HG02610 (cell line): ENCODE data around the gene PPP1R9A.

ENCODE experiments used
- ATAC-seq: cut with Tn5 transposase; IDR thresholded peaks from one replicate; pipeline ENCODE4 v1.9.1; 2021; ENCODE audit warnings: mild to moderate bottlenecking, moderate library complexity; ENCODE audit not compliant: unreplicated experiment

Gene PPP1R9A

DNA sequence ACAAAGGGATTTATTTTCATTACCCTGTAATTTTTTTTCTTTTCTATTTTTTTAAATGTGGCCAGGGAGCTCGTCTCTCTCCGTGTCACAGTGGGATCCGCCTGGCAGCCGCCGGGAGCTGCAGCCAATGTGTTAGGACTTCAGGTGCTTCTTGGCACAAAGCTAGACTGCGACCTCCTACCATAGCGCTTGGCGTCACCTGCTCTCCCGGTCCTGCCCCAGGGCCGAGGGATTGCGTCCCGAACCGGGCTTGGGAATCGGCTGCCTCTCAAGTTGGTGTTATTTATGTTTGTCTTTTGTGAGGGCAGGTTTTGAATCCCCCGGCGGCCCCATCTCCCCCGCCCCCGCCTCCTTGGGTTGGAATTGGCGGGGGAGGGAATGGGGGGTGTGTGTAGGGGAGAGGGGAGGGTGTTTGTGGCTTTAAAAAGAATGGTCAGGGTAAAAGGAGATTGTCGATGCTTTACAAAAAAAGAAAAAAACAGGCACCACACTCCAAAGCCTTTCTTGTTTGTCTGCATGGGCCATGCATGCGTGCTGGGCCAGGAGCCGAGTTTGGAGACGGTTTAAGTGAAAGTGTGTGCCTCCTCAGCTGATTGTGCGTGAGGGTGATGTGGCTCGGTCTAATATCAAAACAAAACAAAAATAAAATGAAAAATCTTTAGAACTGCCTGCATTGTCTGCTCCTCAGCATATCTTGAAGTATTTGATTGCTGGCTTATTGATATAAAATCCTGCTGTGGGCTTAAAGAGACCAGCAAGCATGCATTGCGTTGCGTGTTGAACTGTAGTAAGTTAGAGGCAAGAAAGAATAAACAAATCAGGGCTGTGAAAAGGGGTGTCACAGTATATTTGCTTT, 1.2 kb downstream of the PPP1R9A start:
- ATAC-seq: no peak

DNA sequence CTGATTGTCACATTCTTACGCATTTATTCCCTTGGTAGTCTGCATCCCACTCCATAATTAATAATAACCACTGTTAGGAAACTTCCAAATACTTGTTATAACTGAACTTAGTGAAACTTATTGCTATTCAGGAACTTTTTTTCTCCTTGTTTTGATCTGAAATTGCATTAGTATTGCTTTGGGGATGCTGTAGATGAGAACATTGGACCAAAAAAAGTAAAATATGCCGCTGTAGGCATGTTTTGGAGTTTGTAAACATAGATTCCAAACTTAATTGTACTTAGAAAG, 1.7 kb downstream of the PPP1R9A start:
- ATAC-seq: no peak

DNA sequence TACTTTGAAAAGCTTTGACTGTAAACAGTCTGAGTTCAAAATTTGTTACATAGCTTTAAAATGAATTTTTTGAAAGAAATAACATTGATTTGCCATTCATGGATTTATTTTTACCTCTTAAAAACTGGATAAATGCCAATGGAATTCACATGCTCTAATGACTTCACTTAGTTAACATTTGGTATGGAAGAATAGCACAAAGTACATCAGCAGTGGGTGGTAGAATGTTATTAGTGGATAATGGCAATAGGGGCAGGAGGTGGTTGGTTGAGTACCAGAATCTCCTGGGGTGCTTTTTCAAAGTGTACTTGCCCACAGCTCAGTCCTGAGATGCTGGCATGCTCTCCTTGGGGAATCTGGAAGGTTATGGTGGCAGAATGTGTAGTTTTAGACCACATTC, 4.7 kb downstream of the PPP1R9A start:
- ATAC-seq: no peak

DNA sequence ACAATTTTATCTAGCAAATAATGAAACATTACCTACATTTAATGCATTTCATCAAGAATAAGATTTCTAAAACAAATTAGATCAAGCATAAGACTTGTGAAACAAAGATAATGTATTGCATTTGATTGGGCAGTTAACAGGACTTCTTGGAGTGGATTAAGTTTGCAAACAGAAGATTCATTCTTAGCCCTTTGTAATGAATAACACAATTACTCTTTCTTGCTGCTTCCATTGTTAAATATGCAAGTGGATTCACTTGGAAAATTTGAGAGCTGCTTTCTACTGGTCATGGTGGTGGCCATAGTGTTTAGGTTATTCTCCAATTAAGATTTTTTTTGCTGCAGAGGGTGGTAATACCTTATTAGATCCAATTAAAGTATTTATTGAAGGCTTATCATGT, 6.0 kb downstream of the PPP1R9A start:
- ATAC-seq: no peak

DNA sequence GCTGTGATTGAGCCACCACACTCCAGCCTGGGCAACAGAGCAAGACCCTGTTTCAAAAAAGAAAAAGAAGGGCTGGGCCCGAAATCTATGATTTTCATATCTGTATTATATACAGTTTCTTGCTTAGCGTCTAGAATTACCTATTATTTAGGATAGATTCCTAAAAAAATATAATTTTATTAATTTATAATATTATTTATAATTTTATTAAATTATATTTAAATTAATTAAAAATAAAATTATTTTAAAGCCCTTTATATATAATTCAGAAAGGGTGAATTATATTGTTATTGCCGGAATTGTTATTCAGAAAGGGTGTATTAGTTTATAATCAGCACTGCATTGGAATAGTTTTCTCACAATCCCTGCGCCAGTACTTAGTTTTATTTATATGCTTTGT, 14.5 kb downstream of the PPP1R9A start:
- ATAC-seq: no peak

DNA sequence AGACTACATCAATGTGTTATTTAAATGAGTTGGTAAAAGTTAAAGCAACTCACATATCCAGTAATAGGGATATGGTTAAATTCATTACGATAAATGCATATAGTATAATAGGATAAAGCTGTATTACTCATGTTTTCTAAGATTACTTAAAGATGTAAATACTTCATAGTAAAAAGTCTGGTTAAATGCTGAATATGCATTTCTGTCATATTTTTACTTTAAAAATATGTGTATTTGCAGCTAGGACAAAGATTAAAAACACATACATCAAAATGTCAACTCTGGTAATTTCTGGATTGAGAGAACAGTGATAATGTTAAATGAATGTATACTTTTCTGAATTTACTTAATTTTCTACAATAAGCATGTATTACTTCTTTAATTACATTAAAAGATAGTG, 15.1 kb downstream of the PPP1R9A start:
- no peak for ATAC-seq

DNA sequence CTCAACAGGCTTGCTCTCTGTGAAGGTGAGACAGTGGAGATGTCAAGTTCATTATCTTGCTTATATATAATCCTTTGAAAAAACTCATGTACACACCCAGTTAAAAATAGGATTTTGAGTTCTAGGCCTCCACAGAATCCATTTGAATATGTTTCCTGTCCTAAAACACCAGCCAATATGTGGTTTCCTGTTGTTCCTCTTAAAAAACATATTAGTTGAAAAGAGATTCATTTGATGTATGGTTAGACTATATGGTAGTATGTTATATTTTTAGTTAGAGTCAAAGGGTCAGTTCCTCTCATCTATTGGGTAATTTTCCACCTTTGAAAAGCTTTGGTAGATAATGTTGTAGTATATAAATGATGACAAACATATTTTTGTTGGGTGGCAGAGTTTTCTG, 16.0 kb downstream of the PPP1R9A start:
- no peak for ATAC-seq

DNA sequence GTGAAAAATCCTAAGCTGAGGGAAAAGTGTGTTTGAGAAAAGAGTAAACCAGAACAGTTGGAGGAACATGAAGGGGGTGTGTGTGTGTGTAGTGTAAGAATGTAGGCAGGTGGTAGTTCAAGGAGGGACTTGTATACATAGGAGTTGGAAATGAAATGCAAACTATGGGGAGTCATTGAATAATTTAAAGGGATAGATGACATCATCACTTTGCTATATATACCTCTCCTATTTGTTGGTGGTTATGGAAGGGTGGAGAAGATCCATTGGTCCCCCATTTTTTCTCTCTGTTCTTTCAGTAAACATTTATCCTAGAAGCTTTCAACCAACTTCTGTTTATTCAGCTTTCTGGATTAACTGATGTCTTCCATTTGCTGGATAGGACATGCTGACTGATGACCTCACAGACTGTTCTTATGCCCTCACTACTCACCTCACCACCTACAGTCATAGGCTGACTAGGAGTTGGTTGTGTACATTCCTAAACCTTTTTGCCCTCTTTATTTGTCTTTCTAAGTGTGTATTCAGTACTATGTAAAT, 20.8 kb downstream of the PPP1R9A start:
- ATAC-seq: no peak

DNA sequence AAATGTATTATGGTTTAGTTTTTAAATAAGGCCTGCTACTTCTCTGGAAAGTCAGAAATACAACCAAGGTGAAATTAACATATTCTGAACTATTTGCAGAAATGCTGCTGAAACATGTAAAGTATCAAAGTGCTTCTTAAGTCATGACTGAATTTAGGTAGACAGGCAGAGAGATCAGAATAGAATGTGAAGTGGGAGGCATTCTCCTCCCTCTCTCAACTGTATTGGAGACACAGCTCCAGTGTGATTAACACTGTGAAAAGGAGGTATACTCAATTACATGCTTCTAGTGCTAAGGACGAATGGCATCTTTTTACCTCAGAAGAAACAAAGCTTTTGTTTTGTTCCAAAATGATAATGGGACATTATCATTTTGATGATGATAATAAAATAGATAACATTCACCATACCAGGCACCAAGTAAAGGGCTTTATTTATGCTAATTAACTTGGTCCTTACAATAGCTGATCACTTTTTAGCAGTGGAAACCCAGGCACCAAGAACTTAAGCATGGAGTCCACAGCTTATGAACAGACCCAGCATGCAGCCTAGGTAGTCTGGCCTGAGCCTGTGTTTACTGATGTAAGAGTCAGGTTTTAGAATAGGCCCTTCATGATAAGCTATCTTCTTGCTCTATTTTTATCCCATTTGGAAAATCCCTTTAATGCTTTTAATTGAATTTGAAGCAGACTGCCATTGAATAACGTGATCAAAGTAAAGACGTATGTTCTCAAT, 26.0 kb downstream of the PPP1R9A start:
- no peak for ATAC-seq

DNA sequence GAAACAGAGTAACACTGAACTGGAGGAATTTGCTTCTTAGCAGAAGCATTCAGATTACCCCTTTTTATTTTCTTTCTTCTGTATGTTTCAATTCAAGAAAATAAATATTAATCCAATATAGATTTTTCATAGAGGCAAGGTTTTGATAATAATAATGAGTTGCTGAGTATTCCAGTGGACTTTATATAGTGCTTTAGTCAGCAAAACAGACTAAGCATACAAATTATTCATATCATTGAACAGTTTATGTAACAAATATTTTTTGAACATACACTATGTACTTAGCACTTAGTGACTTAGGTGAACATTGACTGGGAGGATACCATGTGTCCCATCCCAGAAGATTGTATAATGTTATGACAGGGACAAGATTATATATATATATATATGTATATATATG, 32.0 kb downstream of the PPP1R9A start:
- no peak for ATAC-seq

DNA sequence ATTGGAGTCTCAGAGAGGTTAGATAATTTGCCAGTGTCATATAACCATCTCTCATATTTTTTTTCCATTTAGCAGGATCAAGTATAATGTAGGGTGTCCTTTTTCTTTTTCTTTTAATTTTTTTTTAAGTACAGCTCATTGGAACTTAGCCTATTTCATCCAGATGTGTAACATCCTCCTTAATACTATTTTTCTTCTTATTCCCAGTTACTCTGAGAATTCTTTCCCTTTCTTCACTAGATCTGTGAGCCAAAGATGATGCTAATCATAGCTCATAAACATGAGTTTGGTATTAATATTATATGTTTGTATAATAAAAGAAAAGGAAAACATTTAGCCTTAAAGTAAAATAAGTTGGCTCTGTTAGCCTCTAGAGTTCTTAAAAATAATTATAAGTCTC, 32.8 kb downstream of the PPP1R9A start:
- ATAC-seq: no peak

DNA sequence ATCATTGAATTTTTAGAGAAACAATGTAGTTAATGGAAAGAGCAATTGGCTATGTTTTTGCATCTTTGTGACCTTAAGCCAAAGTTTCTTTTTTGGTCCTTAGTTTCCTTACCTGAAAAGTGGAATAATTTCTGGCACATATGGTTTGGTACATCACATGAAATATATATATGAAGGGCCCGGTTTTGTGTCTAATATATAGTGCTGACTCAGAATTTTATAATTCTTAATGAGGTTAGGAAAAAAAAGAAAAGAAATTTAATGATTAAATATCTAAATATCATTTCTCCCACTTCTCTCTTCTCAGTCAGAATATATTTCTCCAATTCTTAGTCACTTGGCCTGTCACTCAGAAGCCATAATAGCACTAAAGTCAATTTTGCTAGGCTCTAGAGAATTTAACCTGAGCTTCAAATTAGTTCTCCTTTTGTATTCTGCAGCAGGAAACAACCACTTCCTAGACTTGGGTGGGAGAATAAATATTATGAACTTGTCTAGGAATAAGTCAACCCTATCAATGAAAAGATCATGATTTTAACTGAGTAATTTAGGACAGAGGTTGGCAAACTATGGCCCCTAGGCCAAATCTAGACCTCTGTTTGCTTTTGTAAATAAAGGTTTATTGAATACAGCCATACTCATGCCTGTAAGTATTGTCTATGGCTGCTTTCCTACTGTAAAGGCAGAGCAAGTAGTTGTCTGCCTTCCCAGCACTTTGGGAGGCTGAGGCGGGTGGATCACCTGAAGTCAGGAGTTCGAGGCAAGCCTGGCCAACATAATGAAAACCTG, 34.6 kb downstream of the PPP1R9A start:
- no peak for ATAC-seq

DNA sequence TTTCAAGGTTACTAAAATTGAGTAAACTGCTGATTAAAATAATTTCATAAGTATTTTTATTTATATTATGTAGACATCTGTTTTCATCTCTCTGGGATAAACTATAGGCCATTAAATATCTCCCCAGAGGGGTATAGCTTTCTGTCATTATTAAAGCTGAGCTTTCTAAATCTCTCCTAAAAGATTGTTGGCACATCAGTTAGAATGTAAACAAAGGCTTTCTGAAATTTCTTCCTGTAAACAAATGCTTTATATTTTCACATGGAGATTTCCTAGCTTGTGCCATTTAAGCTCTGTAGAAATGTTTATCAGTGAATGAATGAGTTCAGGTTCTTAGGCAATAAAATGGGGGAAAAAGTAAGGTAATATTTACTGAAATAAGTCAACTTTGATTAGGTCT, 35.7 kb downstream of the PPP1R9A start:
- no peak for ATAC-seq

DNA sequence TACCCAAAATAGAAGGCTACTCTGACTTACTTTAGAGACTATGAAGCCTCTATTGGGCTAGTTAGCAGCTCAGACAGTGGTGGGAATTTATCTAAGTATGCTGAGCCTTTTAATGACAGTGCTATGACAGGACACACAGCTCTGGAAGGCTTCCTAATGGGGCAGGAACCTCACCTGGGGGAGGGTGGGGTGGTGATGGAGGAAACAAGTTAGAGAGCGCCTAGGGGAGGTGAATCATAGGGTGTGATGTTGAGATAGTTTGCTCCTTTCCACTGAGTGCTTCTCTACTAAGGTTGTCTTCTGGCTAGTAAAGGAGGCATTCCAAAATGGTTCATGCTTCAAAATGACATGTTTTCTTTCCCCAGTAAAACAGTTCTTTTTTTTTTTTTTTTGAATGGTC, 42.1 kb downstream of the PPP1R9A start:
- ATAC-seq: no peak

DNA sequence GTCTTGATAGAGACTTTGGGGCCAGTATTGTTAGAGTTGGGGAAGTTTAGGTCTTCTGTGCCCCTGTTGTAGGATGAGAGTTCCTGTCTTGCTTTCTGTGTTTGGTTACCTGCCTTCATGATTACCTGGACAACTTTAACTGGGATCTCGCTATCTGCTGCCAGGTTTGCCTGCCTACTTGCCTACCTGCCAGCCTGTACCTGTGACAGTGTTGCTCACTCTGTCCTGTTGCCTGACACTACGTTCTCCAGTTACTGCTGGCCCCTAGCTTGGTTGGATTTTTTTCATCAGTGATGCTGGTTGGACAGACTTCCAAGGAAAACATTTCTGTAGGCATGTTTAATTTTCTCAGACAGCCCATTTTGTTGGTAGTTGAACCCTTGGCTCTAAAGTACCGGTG, 48.4 kb downstream of the PPP1R9A start:
- no peak for ATAC-seq

DNA sequence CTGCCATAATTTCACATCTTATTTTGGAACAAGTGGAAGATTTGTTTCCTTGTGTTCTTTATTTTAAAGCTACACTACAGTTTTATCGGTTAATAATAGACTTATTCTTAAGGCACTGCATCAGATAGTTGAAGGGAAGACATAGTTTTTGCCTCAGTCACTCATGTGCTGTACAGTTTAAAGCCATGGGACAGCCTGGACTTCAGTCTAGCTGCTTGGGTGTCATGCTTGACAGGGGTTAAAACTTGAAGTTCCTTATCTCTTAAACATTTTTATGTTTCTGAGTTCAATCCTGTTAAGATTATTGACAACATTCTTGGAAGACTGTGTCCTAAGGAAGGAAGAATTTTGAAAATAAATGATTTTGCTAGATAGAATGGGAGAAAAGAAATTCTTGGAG, 49.7 kb downstream of the PPP1R9A start:
- no peak for ATAC-seq

DNA sequence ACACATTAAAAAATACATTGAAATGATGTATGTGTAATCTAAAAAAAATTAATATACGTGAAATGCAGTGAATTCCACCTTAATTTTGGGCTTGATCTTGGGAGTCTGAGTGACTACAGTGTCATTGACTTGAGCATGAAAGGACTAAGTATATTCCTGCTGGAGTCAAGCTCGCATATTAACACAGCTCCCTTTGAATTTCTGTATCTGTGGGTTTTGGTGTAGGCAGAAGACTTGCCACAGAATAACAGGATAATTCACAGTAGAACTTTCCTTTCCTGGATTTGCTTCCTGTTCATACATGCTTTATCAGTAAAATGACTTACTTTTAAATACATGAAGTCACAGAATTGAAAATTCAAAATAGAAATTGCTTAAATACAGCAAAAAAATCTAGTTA, 55.3 kb downstream of the PPP1R9A start:
- ATAC-seq: no peak

DNA sequence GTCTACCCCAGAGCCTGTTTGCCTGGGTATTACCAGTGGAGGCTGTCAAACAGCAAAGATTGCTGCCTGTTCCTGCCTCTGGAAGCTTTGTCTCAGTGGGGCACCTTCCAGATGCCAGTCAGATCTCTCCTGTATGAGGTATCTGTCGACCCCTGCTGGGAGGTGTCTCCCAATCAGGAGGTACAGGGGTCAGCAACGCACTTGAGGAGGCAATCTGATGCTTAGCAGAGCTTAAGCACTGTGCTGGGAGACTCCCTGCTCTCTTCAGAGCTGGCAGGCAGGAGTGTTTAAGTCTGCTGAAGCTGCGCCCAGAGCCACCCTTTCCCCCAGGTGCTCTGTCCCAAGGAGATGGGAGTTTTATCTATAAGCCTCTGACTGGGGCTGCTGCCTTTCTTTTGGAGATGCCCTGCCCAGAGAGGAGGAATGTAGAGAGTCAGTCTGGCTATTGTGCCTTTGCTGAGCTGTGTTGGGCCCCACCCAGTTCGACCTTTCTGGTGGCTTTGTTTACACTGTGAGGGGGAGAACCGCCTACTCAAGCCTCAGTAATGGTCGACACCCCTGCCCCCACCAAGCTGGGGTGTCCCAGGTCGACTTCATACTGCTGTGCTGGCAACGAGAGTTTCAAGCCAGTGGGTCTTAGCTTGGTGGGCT, 62.2 kb downstream of the PPP1R9A start:
- no peak for ATAC-seq

DNA sequence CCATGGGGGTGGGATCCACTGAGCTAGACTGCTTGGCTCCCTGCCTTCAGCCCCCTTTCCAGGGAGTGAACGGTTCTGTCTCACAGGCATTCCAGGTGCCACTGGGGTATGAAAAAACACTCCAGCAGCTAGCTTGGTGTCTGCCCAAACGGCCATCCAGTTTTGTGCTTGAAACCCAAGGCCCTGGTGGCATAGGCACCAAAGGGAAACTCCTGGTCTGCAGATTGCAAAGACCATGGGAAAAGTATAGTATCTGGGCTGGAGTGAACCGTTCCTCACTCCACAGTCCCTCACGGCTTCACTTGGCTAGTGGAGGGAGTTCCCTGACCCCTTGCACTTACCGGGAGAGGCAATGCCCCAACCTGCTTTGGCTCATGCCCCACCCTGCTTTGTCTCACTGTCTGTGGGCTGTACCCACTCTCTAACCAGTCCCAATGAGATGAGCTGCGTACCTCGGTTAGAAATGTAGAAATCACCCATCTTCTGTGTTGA, 62.7 kb downstream of the PPP1R9A start:
- no peak for ATAC-seq

DNA sequence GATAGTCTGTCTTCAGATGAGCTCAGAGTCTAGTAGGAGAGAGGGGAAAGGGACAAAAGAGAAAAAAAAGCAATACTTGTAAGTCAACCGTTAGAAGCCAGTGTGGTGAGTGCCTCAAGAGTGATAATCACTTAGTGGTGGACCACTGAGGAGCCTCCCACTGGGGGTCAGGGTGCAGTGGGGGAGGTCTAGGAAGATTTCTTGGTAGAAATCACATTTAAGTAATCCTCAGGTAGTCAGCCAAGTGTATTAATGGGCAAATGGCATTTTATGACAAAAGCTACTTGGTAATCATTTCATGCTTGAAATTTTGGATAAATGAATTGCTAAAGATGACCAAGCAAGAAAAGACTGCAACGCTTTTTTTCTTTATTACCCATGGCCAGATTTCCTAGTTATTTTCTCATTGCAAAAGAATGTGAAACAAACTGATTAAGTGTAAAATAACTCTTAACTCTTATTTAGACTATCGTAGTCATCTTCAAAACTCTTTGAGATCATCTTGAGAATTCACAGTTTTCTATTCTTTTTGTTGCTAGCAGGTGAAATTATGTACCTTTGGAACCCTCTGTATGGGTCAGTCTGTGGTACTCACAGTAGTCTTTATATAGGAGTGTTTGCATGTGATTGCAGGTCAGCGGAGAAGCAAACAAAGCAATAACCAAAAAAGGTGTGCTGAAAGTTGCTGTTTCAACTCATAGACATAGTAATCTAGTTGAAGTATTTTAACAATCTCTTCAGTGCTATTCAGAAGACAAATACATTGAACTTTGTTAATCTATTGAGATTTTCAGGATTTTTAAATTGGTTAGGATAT, 63.9 kb downstream of the PPP1R9A start:
- no peak for ATAC-seq
